A673 (cell line): Measurements from ENCODE around the gene CLK3. TPM values are rescaled to one million over a fixed set of nuclear protein-coding genes. Genes with fewer than 3 reads are reported as not detected.

Source experiments
- BruUV-seq: library from RNA; stranded (reverse); fragments of 400-500 nt; replicated peaks from 2 replicates; lab custom pipeline; 2021; lab: Mats Ljungman, UMichigan
- CTCF ChIA-PET: fragments of 300-600 bp; sonication (Branson Sonifier 250); formaldehyde crosslinking; loops from one replicate; lab custom pipeline; 2022; ENCODE audit warnings: antibody characterized with exemption; lab: Charles Lee
- POLR2A ChIA-PET: fragments of 300-600 bp; sonication (Branson Sonifier 250); formaldehyde crosslinking; loops from one replicate; lab custom pipeline; 2022; ENCODE audit warnings: antibody characterized with exemption; ENCODE audit not compliant: low non-redundant PET; lab: Charles Lee
- DNase-seq: peaks from one replicate; pipeline ENCODE4 v3.0.0-alpha.2; 2015; ENCODE audit warnings: low spot score
- H3K27ac ChIP-seq: fragments of 200-600 bp; sonication (generic); 2 replicates; pipeline ENCODE4 v1.5.1; 2016; ENCODE audit warnings: mixed run types, low read depth, mild to moderate bottlenecking, mixed read lengths, antibody characterized with exemption, low read length; ENCODE audit not compliant: poor library complexity, severe bottlenecking
- H3K27me3 ChIP-seq: fragments of 200-600 bp; sonication (generic); replicated peaks from 2 replicates; pipeline ENCODE4 v1.6.1; 2017; ENCODE audit warnings: mixed run types, low read depth, mild to moderate bottlenecking, mixed read lengths, antibody characterized with exemption, low read length; ENCODE audit not compliant: insufficient read depth, poor library complexity
- H3K36me3 ChIP-seq: fragments of 200-600 bp; sonication (generic); 2 replicates; pipeline ENCODE4 v1.6.1; 2016; ENCODE audit warnings: mixed run types, mild to moderate bottlenecking, mixed read lengths, antibody characterized with exemption, low read length; ENCODE audit not compliant: insufficient read depth, poor library complexity, severe bottlenecking
- H3K4me1 ChIP-seq: fragments of 200-600 bp; sonication (generic); 2 replicates; pipeline ENCODE4 v1.6.1; 2017; ENCODE audit warnings: mixed run types, mild to moderate bottlenecking, mixed read lengths, antibody characterized with exemption, low read length; ENCODE audit not compliant: insufficient read depth, poor library complexity, severe bottlenecking
- H3K4me3 ChIP-seq: fragments of 200-600 bp; sonication (generic); 2 replicates; pipeline ENCODE4 v1.5.1; 2016; ENCODE audit warnings: low read depth, mixed run types, mild to moderate bottlenecking, mixed read lengths, low read length; ENCODE audit not compliant: poor library complexity, severe bottlenecking
- H3K9me3 ChIP-seq: fragments of 200-600 bp; sonication (generic); 2 replicates; pipeline ENCODE4 v1.6.1; 2016; ENCODE audit warnings: mixed run types, low read depth, mild to moderate bottlenecking, mixed read lengths, antibody characterized with exemption, low read length; ENCODE audit not compliant: poor library complexity, severe bottlenecking
- EZH2 ChIP-seq: fragments of 200-600 bp; sonication (generic); IDR thresholded peaks from 2 replicates; pipeline ENCODE4 v1.6.1; 2017; ENCODE audit warnings: borderline replicate concordance, low read depth, mild to moderate bottlenecking, mixed read lengths, antibody characterized with exemption, low read length; ENCODE audit not compliant: poor library complexity, severe bottlenecking
- intact Hi-C: fragments of 100-400 bp; cut with micrococcal nuclease; formaldehyde crosslinking; loops from one replicate; pipeline ENCODE4 v1.10.0; 2022; ENCODE audit not compliant: unreplicated experiment
- total RNA-seq: library from RNA; stranded (reverse); gene quantifications from 2 replicates; pipeline ENCODE4 v1.2.3, GENCODE V29; 2021
- TF ChIP-seq, protein P1 (sequence below): fragments of 300-800, 200-600 bp; sonication (generic); conservative IDR thresholded peaks from 2 replicates; pipeline ENCODE4 v1.5.1; 2017; ENCODE audit warnings: low read depth, mild to moderate bottlenecking, antibody characterized with exemption, low read length, moderate library complexity, mixed read lengths

Gene CLK3
- total RNA-seq, 1 experiment from 2014 or later = 66.8 TPM

DNA sequence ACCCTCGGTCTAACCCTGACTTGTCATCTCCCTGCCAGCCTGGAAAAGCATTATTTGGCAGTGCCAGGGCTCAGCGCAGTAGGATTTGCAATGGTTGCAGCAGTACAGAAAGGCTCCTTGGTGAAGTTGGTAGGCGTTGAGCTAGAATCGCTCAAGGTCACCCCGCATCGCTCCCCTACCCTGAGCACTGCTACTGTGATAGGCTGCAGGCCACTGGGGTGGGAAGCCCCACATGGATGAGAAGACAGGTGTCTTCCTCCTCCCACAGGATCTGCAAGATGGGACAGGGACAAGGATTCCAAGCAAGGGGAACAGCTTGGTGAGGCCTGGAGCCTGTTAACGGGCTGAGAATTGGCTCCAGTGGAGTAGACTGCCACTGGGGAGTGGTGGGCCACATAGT lies 10.7 kb downstream of the CLK3 start:
- Histone ChIP-seq H3K27me3 (no peaks in the 10 kb centered on the region), H3K4me3 (no peak overlapping the region), H3K4me1 (no peaks in the 10 kb centered on the region), H3K27ac (no peak overlapping the region), H3K9me3 (no peaks in the 10 kb centered on the region), H3K36me3 (peaks cover 96% of the 10 kb centered on the region)
- DNase-seq = no peak
- ChIA-PET POLR2A (no interaction called here), CTCF (no interaction called here)
- intact Hi-C loops = no loop called here
- TF ChIP-seq, protein P1, sequence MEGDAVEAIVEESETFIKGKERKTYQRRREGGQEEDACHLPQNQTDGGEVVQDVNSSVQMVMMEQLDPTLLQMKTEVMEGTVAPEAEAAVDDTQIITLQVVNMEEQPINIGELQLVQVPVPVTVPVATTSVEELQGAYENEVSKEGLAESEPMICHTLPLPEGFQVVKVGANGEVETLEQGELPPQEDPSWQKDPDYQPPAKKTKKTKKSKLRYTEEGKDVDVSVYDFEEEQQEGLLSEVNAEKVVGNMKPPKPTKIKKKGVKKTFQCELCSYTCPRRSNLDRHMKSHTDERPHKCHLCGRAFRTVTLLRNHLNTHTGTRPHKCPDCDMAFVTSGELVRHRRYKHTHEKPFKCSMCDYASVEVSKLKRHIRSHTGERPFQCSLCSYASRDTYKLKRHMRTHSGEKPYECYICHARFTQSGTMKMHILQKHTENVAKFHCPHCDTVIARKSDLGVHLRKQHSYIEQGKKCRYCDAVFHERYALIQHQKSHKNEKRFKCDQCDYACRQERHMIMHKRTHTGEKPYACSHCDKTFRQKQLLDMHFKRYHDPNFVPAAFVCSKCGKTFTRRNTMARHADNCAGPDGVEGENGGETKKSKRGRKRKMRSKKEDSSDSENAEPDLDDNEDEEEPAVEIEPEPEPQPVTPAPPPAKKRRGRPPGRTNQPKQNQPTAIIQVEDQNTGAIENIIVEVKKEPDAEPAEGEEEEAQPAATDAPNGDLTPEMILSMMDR = no peak
- no peak for TF ChIP-seq EZH2
- no TSS peak for BruUV-seq

DNA sequence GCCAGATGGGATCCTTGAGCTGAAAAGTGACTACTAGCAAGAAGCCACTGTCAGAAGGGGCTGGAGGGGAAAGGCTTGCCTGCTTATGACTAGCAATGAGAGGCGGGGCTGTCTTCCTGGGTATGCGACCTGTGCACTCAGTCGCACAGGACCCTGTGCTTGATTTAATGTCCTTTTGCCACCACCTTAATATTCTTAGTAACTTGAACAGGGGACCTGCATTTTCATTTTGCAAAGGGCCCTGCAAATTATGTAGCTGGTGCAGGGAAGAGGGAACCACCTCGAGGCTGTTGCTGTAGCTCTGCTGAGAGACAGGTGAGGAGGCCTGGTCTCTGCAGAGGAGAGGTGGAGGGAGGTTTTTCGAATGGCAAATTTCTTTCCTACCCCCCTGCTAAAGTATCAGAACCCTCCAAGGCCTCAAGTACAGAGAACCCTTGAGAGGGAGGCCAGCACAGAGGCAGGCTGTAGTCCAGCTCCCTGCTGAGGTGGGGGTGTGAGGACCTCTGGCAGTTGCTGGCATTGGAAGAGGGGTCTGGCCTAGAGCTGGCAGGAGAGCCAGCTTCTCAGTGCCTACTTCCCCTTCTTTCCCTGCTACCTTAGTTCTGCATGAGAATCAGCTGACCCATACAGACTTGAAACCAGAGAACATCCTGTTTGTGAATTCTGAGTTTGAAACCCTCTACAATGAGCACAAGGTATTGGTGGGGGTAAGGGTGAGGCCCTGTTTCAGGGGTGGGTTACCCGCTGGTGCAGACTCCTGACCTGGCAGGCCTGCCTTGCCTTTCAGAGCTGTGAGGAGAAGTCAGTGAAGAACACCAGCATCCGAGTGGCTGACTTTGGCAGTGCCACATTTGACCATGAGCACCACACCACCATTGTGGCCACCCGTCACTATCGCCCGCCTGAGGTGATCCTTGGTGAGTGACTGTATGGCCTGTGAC lies 11.4 kb downstream of the CLK3 start:
- no peak for DNase-seq
- BruUV-seq = no TSS peak
- ChIA-PET POLR2A (no interaction called here), CTCF (interaction anchor here (1.2 kb wide), 1 partner anchor 144 kb away, joined by 3 read pairs; no protein-coding TSS in a partner anchor)
- intact Hi-C loops = no loop called here
- Histone ChIP-seq H3K36me3 (peaks cover 93% of the 10 kb centered on the region), H3K27ac (no peak overlapping the region), H3K4me3 (no peak overlapping the region), H3K4me1 (no peaks in the 10 kb centered on the region), H3K9me3 (no peaks in the 10 kb centered on the region), H3K27me3 (no peaks in the 10 kb centered on the region)
- no peak for TF ChIP-seq EZH2
- TF ChIP-seq, protein P1 = no peak

DNA sequence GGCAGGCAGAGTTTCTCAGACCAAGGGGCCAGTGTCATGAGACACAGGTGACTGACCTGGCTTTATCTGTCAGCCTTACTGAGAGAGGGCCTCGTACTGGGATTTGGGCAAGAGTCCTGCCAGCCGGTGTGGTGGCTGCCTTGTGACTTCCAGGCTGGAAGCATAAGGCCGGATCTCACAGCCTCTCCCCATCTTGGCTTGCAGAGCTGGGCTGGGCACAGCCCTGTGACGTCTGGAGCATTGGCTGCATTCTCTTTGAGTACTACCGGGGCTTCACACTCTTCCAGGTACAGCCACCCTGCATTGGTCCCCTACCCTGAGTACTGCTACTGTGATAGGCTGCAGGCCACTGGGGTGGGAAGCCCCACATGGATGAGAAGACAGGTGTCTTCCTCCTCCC lies 12.1 kb downstream of the CLK3 start:
- Histone ChIP-seq H3K4me1 (no peaks in the 10 kb centered on the region), H3K4me3 (no peak overlapping the region), H3K36me3 (peaks cover 93% of the 10 kb centered on the region), H3K9me3 (no peaks in the 10 kb centered on the region), H3K27ac (no peak overlapping the region), H3K27me3 (no peaks in the 10 kb centered on the region)
- intact Hi-C loops = no loop called here
- BruUV-seq = no TSS peak
- CTCF ChIA-PET = interaction anchor here (1.2 kb wide), 1 partner anchor 143 kb away, joined by 3 read pairs; no protein-coding TSS in a partner anchor
- POLR2A ChIA-PET = no interaction called here
- no peak for TF ChIP-seq EZH2
- no peak for DNase-seq
